Parathyroid adenoma (tissue), 2 donors: ENCODE results near the gene PCCA.

Experiments used
- H2AFZ ChIP-seq: fragments of 300-600 bp; sonication (generic); one replicate; pipeline ENCODE4 v1.7.0; 2017; ENCODE audit warnings: antibody characterized with exemption, mild to moderate bottlenecking
- H3K27ac ChIP-seq: fragments of 300-600 bp; sonication (generic); one replicate; pipeline ENCODE4 v1.7.0; 2017
- H3K27me3 ChIP-seq: fragments of 300-600 bp; sonication (generic); one replicate; pipeline ENCODE4 v1.7.0; 2017; ENCODE audit warnings: low read length; ENCODE audit not compliant: control insufficient read depth, insufficient read depth
- H3K36me3 ChIP-seq: fragments of 300-600 bp; sonication (generic); one replicate; pipeline ENCODE4 v1.7.0; 2017; ENCODE audit warnings: low read length; ENCODE audit not compliant: control insufficient read depth, insufficient read depth
- H3K4me1 ChIP-seq: fragments of 300-600 bp; sonication (generic); one replicate; pipeline ENCODE4 v1.7.0; 2017; ENCODE audit warnings: control low read depth
- H3K4me2 ChIP-seq: fragments of 300-600 bp; sonication (generic); one replicate; pipeline ENCODE4 v1.7.0; 2017; ENCODE audit warnings: low read length
- H3K4me3 ChIP-seq: fragments of 300-600 bp; sonication (generic); one replicate; pipeline ENCODE4 v1.7.0; 2017; ENCODE audit warnings: low read depth, low read length
- H3K79me2 ChIP-seq: fragments of 300-600 bp; sonication (generic); one replicate; pipeline ENCODE4 v1.7.0; 2017; ENCODE audit warnings: control low read depth
- H3K9ac ChIP-seq: fragments of 300-600 bp; sonication (generic); one replicate; pipeline ENCODE4 v1.7.0; 2017; ENCODE audit warnings: mild to moderate bottlenecking
- H3K9me3 ChIP-seq: fragments of 300-600 bp; sonication (generic); one replicate; pipeline ENCODE4 v1.7.0; 2017; ENCODE audit warnings: low read length; ENCODE audit not compliant: control insufficient read depth
- CTCF ChIP-seq: fragments of 300-600 bp; sonication (generic); IDR thresholded peaks from one replicate; pipeline ENCODE4 v1.7.0; 2017; ENCODE audit warnings: antibody characterized with exemption, mild to moderate bottlenecking
- donor health status: primary hyperparathyroidism.

The PCCA gene

DNA sequence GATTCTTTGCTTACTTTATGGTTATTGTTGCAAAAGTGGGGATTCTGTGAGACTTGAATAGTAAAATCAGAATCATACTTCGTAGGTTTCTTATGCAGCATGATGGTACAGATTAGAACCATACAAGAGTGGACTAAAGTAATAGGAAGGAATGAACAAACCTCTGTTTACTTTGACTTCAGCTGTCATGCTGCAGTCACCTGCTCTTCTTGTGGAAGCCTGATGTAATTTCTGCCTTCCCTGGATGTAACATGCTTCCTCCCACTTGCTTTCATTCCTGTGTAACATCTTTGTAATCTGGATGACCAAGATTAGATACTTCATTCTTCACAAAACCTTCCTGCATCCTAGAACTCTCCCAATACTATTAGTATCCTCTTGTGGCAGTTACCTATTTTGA, 235.0 kb downstream of the PCCA start:
- H2AFZ ChIP-seq, result no peak overlapping the region
- H3K27me3 ChIP-seq, result no peaks in the 10 kb centered on the region
- no peaks in the 10 kb centered on the region for H3K79me2 ChIP-seq
- TF ChIP-seq CTCF, result no peak
- H3K9me3 ChIP-seq, result no peaks in the 10 kb centered on the region
- no peaks in the 10 kb centered on the region for H3K4me1 ChIP-seq
- no peaks in the 10 kb centered on the region for H3K36me3 ChIP-seq
- H3K9ac ChIP-seq, result no peak overlapping the region
- no peak overlapping the region for H3K4me3 ChIP-seq
- no peak overlapping the region for H3K27ac ChIP-seq
- no peak overlapping the region for H3K4me2 ChIP-seq

DNA sequence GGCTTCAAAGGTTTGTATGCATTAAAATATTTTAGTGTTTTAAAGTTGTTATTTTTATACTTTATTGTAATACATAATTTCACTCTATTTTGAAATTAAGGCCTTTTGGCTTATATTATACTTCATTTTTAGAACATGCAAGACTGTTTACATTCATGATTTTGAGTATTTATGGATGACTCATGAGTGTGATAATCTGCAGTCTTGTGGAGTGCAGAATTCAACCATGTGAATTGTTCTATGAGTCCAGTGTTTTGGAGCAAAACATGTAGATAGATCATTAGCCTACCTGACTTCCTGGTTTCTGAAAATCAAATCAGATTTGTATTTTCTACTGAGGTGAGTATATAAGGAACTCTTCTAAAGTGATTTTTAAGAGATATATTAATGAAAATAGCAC, 241.8 kb downstream of the PCCA start:
- TF ChIP-seq CTCF, result no peak
- no peak overlapping the region for H3K4me3 ChIP-seq
- H3K9ac ChIP-seq, result no peak overlapping the region
- no peaks in the 10 kb centered on the region for H3K36me3 ChIP-seq
- H3K9me3 ChIP-seq, result no peaks in the 10 kb centered on the region
- no peak overlapping the region for H3K27ac ChIP-seq
- no peaks in the 10 kb centered on the region for H3K27me3 ChIP-seq
- no peak overlapping the region for H2AFZ ChIP-seq
- no peaks in the 10 kb centered on the region for H3K79me2 ChIP-seq
- H3K4me1 ChIP-seq, result no peaks in the 10 kb centered on the region
- H3K4me2 ChIP-seq, result no peak overlapping the region

- H2AFZ ChIP-seq, result no peak overlapping the region
- no peak overlapping the region for H3K9ac ChIP-seq
- no peaks in the 10 kb centered on the region for H3K9me3 ChIP-seq
- H3K4me2 ChIP-seq, result no peak overlapping the region
- H3K27ac ChIP-seq, result no peak overlapping the region
- no peak for TF ChIP-seq CTCF
- no peaks in the 10 kb centered on the region for H3K36me3 ChIP-seq
- no peaks in the 10 kb centered on the region for H3K27me3 ChIP-seq
- no peaks in the 10 kb centered on the region for H3K4me1 ChIP-seq
- no peaks in the 10 kb centered on the region for H3K79me2 ChIP-seq
- H3K4me3 ChIP-seq, result no peak overlapping the region
Observed at GRCh38 chr13:100333141-100333540, 244.2 kb downstream of the PCCA start.

DNA sequence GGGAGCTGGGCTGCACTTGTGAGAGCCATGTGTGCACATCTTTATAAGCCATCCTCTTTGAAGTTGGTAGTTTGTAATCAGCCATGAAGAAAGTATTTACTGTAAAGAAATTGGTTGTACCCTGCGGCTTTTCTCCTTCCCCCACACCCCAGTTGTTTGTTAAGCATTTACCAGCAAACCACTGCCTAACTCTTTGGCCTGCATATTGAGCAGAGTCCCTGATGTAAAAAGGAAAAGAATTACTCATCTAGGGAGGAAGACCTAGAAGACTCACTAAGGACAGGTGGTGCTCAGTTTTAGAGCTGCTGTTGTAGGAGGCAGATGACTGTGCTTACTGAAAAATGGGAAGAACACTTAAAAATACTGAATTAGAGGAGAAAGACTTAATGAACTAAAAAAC, 245.3 kb downstream of the PCCA start:
- Histone ChIP-seq H3K79me2 (no peaks in the 10 kb centered on the region), H3K4me2 (no peak overlapping the region)

More for the DNA sequence above, 245.3 kb downstream of the PCCA start:
- H3K27me3 ChIP-seq, result no peaks in the 10 kb centered on the region
- H3K4me3 ChIP-seq, result no peak overlapping the region
- H3K9ac ChIP-seq, result no peak overlapping the region
- no peaks in the 10 kb centered on the region for H3K36me3 ChIP-seq
- no peaks in the 10 kb centered on the region for H3K9me3 ChIP-seq
- H2AFZ ChIP-seq, result no peak overlapping the region
- H3K27ac ChIP-seq, result no peak overlapping the region
- H3K4me1 ChIP-seq, result no peaks in the 10 kb centered on the region
- TF ChIP-seq CTCF, result no peak
